HEK293 (cell line): ENCODE measurements around the gene SLC10A6.

ENCODE experiments used
- AEBP2 ChIP-seq: fragments of 450-650 bp; formaldehyde crosslinking; IDR thresholded peaks from 2 replicates; pipeline ENCODE4 v1.5.1; 2016; ENCODE audit warnings: missing biosample characterization, missing genetic modification characterization, borderline replicate concordance
- GLI4 ChIP-seq: fragments of 450-650 bp; formaldehyde crosslinking; IDR thresholded peaks from 2 replicates; pipeline ENCODE4 v1.5.1; 2016; ENCODE audit warnings: missing biosample characterization, missing genetic modification characterization
- KLF9 ChIP-seq: fragments of 450-650 bp; formaldehyde crosslinking; IDR thresholded peaks from 2 replicates; pipeline ENCODE4 v1.5.1; 2016; ENCODE audit warnings: missing biosample characterization, missing genetic modification characterization, low read depth
- ZBTB17 ChIP-seq: fragments of 450-650 bp; formaldehyde crosslinking; IDR thresholded peaks from 2 replicates; pipeline ENCODE4 v1.5.1; 2016; ENCODE audit warnings: missing biosample characterization, missing genetic modification characterization
- ZBTB20 ChIP-seq: fragments of 450-650 bp; formaldehyde crosslinking; IDR thresholded peaks from 2 replicates; pipeline ENCODE4 v1.5.1; 2016; ENCODE audit warnings: missing biosample characterization, missing genetic modification characterization
- ZBTB21 ChIP-seq: fragments of 450-650 bp; formaldehyde crosslinking; IDR thresholded peaks from 2 replicates; pipeline ENCODE4 v1.5.1; 2017; ENCODE audit warnings: missing biosample characterization, missing genetic modification characterization
- ZBTB48 ChIP-seq: fragments of 450-650 bp; formaldehyde crosslinking; IDR thresholded peaks from 2 replicates; pipeline ENCODE4 v1.5.1; 2016; ENCODE audit warnings: missing biosample characterization, missing genetic modification characterization
- ZIC2 ChIP-seq: fragments of 450-650 bp; formaldehyde crosslinking; IDR thresholded peaks from 2 replicates; pipeline ENCODE4 v1.5.1; 2016; ENCODE audit warnings: missing biosample characterization, missing genetic modification characterization
- ZNF146 ChIP-seq: fragments of 450-650 bp; formaldehyde crosslinking; IDR thresholded peaks from 2 replicates; pipeline ENCODE4 v1.5.1; 2016; ENCODE audit warnings: missing biosample characterization, missing genetic modification characterization
- ZNF211 ChIP-seq: fragments of 450-650 bp; formaldehyde crosslinking; IDR thresholded peaks from 2 replicates; pipeline ENCODE4 v1.5.1; 2016; ENCODE audit warnings: low read depth, missing biosample characterization, missing genetic modification characterization
- ZNF221 ChIP-seq: fragments of 450-650 bp; formaldehyde crosslinking; IDR thresholded peaks from 2 replicates; pipeline ENCODE4 v1.5.1; 2017; ENCODE audit warnings: missing biosample characterization, missing genetic modification characterization, borderline replicate concordance
- ZNF292 ChIP-seq: fragments of 450-650 bp; formaldehyde crosslinking; IDR thresholded peaks from 2 replicates; pipeline ENCODE4 v1.5.1; 2016; ENCODE audit warnings: low read depth, missing biosample characterization, missing genetic modification characterization, borderline replicate concordance
- ZNF302 ChIP-seq: fragments of 450-650 bp; formaldehyde crosslinking; IDR thresholded peaks from 2 replicates; pipeline ENCODE4 v1.5.1; 2016; ENCODE audit warnings: missing biosample characterization, missing genetic modification characterization, low read depth
- ZNF350 ChIP-seq: fragments of 450-650 bp; formaldehyde crosslinking; IDR thresholded peaks from 2 replicates; pipeline ENCODE4 v1.5.0; 2017; ENCODE audit warnings: missing biosample characterization, mild to moderate bottlenecking, missing genetic modification characterization
- ZNF449 ChIP-seq: fragments of 450-650 bp; formaldehyde crosslinking; IDR thresholded peaks from 2 replicates; pipeline ENCODE4 v1.5.1; 2017; ENCODE audit warnings: missing biosample characterization, mild to moderate bottlenecking, missing genetic modification characterization, moderate library complexity
- ZNF529 ChIP-seq: fragments of 450-650 bp; formaldehyde crosslinking; IDR thresholded peaks from 2 replicates; pipeline ENCODE4 v1.5.1; 2017; ENCODE audit warnings: missing genetic modification characterization, missing biosample characterization; ENCODE audit not compliant: insufficient replicate concordance
- ZNF600 ChIP-seq: fragments of 450-650 bp; formaldehyde crosslinking; IDR thresholded peaks from 2 replicates; pipeline ENCODE4 v1.5.1; 2016; ENCODE audit warnings: missing biosample characterization, missing genetic modification characterization
- ZNF621 ChIP-seq: fragments of 450-650 bp; formaldehyde crosslinking; IDR thresholded peaks from 2 replicates; pipeline ENCODE4 v1.5.1; 2017; ENCODE audit warnings: missing biosample characterization, missing genetic modification characterization
- ZNF660 ChIP-seq: fragments of 450-650 bp; IDR thresholded peaks from 2 replicates; pipeline ENCODE4 v1.5.1; 2018; ENCODE audit warnings: missing biosample characterization, mild to moderate bottlenecking, missing genetic modification characterization
- ZNF776 ChIP-seq: fragments of 450-650 bp; formaldehyde crosslinking; IDR thresholded peaks from 2 replicates; pipeline ENCODE4 v1.5.0; 2017; ENCODE audit warnings: missing biosample characterization, missing genetic modification characterization, borderline replicate concordance
- ZNF837 ChIP-seq: fragments of 450-650 bp; formaldehyde crosslinking; IDR thresholded peaks from 2 replicates; pipeline ENCODE4 v1.5.1; 2016; ENCODE audit warnings: missing biosample characterization, missing genetic modification characterization
- TF ChIP-seq, protein P1 (sequence below): fragments of 450-650 bp; formaldehyde crosslinking; IDR thresholded peaks from 2 replicates; pipeline ENCODE4 v1.5.1; 2016; ENCODE audit warnings: missing biosample characterization, missing genetic modification characterization, borderline replicate concordance
- TF ChIP-seq, protein P2 (sequence below): fragments of 450-650 bp; formaldehyde crosslinking; IDR thresholded peaks from 2 replicates; pipeline ENCODE4 v1.5.1; 2016; ENCODE audit warnings: missing biosample characterization, missing genetic modification characterization
- TF ChIP-seq, protein P3 (sequence below): fragments of 450-650 bp; formaldehyde crosslinking; IDR thresholded peaks from 2 replicates; pipeline ENCODE4 v1.5.1; 2017; ENCODE audit warnings: missing biosample characterization, missing genetic modification characterization

SLC10A6 gene

GRCh38 chr4:86891762-86892635 lies 42.8 kb upstream of the SLC10A6 start, which contains the start of gene C4orf36 (continued):
- TF ChIP-seq, protein P1, sequence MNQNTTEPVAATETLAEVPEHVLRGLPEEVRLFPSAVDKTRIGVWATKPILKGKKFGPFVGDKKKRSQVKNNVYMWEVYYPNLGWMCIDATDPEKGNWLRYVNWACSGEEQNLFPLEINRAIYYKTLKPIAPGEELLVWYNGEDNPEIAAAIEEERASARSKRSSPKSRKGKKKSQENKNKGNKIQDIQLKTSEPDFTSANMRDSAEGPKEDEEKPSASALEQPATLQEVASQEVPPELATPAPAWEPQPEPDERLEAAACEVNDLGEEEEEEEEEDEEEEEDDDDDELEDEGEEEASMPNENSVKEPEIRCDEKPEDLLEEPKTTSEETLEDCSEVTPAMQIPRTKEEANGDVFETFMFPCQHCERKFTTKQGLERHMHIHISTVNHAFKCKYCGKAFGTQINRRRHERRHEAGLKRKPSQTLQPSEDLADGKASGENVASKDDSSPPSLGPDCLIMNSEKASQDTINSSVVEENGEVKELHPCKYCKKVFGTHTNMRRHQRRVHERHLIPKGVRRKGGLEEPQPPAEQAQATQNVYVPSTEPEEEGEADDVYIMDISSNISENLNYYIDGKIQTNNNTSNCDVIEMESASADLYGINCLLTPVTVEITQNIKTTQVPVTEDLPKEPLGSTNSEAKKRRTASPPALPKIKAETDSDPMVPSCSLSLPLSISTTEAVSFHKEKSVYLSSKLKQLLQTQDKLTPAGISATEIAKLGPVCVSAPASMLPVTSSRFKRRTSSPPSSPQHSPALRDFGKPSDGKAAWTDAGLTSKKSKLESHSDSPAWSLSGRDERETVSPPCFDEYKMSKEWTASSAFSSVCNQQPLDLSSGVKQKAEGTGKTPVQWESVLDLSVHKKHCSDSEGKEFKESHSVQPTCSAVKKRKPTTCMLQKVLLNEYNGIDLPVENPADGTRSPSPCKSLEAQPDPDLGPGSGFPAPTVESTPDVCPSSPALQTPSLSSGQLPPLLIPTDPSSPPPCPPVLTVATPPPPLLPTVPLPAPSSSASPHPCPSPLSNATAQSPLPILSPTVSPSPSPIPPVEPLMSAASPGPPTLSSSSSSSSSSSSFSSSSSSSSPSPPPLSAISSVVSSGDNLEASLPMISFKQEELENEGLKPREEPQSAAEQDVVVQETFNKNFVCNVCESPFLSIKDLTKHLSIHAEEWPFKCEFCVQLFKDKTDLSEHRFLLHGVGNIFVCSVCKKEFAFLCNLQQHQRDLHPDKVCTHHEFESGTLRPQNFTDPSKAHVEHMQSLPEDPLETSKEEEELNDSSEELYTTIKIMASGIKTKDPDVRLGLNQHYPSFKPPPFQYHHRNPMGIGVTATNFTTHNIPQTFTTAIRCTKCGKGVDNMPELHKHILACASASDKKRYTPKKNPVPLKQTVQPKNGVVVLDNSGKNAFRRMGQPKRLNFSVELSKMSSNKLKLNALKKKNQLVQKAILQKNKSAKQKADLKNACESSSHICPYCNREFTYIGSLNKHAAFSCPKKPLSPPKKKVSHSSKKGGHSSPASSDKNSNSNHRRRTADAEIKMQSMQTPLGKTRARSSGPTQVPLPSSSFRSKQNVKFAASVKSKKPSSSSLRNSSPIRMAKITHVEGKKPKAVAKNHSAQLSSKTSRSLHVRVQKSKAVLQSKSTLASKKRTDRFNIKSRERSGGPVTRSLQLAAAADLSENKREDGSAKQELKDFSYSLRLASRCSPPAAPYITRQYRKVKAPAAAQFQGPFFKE (tag by site-specific recombination), result no peak
- TF ChIP-seq ZNF449 (tag by site-specific recombination), result no peak
- TF ChIP-seq ZNF350 (tag by site-specific recombination), result no peak
- TF ChIP-seq ZBTB17, result peak; percentile 91
- no peak for TF ChIP-seq ZNF221 (tag by site-specific recombination)
- TF ChIP-seq, protein P2, sequence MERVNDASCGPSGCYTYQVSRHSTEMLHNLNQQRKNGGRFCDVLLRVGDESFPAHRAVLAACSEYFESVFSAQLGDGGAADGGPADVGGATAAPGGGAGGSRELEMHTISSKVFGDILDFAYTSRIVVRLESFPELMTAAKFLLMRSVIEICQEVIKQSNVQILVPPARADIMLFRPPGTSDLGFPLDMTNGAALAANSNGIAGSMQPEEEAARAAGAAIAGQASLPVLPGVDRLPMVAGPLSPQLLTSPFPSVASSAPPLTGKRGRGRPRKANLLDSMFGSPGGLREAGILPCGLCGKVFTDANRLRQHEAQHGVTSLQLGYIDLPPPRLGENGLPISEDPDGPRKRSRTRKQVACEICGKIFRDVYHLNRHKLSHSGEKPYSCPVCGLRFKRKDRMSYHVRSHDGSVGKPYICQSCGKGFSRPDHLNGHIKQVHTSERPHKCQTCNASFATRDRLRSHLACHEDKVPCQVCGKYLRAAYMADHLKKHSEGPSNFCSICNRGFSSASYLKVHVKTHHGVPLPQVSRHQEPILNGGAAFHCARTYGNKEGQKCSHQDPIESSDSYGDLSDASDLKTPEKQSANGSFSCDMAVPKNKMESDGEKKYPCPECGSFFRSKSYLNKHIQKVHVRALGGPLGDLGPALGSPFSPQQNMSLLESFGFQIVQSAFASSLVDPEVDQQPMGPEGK (tag by site-specific recombination), result peak; percentile 86
- TF ChIP-seq ZIC2 (tag by site-specific recombination), result peak; percentile 52; the same call in 1 of the 2 replicates
- no peak for TF ChIP-seq AEBP2 (tag by site-specific recombination)
- no peak for TF ChIP-seq ZNF621 (tag by site-specific recombination)
- no peak for TF ChIP-seq ZNF211 (tag by site-specific recombination)
- TF ChIP-seq ZNF837 (tag by site-specific recombination), result no peak
- TF ChIP-seq ZBTB48, result no peak
- TF ChIP-seq GLI4 (tag by site-specific recombination), result no peak
- no peak for TF ChIP-seq ZNF529 (tag by site-specific recombination)
- no peak for TF ChIP-seq ZNF302 (tag by site-specific recombination)
- TF ChIP-seq, protein P3, sequence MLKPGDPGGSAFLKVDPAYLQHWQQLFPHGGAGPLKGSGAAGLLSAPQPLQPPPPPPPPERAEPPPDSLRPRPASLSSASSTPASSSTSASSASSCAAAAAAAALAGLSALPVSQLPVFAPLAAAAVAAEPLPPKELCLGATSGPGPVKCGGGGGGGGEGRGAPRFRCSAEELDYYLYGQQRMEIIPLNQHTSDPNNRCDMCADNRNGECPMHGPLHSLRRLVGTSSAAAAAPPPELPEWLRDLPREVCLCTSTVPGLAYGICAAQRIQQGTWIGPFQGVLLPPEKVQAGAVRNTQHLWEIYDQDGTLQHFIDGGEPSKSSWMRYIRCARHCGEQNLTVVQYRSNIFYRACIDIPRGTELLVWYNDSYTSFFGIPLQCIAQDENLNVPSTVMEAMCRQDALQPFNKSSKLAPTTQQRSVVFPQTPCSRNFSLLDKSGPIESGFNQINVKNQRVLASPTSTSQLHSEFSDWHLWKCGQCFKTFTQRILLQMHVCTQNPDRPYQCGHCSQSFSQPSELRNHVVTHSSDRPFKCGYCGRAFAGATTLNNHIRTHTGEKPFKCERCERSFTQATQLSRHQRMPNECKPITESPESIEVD (tag by site-specific recombination), result no peak
- TF ChIP-seq KLF9 (tag by site-specific recombination), result no peak; the same call in none of the 2 replicates
- no peak for TF ChIP-seq ZBTB21 (tag by site-specific recombination)
- TF ChIP-seq ZNF600 (tag by site-specific recombination), result peak; percentile 99
- peak; percentile 71; the same call in 1 of the 2 replicates for TF ChIP-seq ZNF660 (tag by site-specific recombination)
- no peak for TF ChIP-seq ZNF292 (tag by site-specific recombination)
- TF ChIP-seq ZBTB20 (tag by site-specific recombination), result peak; percentile 99
- TF ChIP-seq ZNF776 (tag by site-specific recombination), result no peak
- TF ChIP-seq ZNF146, result no peak
